ENCODE data around the gene CFAP45.

CFAP45 gene

GRCh38 chr1:159873530-159874143 is 26.3 kb downstream of the CFAP45 start:
- H3K4me3 Mint-ChIP-seq, result no peak overlapping the region
- H3K4me1 Mint-ChIP-seq, result no peaks in the 10 kb centered on the region
- ATAC-seq (ENCODE audit: low read depth), result no peak
- no peak for DNase-seq (ENCODE audit: low spot score in 2 of 2)
- no peak overlapping the region for H3K27ac Mint-ChIP-seq
- H3K9me3 Mint-ChIP-seq, result no peaks in the 10 kb centered on the region
- peaks cover 5% of the 10 kb centered on the region for H3K27me3 Mint-ChIP-seq
- peaks cover 9% of the 10 kb centered on the region for H3K36me3 Mint-ChIP-seq

GRCh38 chr1:159872891-159873290 is 27.1 kb downstream of the CFAP45 start:
- Mint-ChIP-seq H3K27me3 (peaks cover 5% of the 10 kb centered on the region), H3K9me3 (no peaks in the 10 kb centered on the region), H3K36me3 (peaks cover 9% of the 10 kb centered on the region), H3K27ac (no peak overlapping the region), H3K4me1 (no peaks in the 10 kb centered on the region), H3K4me3 (no peak overlapping the region)
- ATAC-seq (ENCODE audit: low read depth) (no peak), DNase-seq (ENCODE audit: low spot score in 2 of 2) (no peak)

GRCh38 chr1:159870704-159871103 is 29.3 kb downstream of the CFAP45 start:
- Mint-ChIP-seq H3K36me3 (peaks cover 6% of the 10 kb centered on the region), H3K4me3 (no peak overlapping the region), H3K4me1 (no peaks in the 10 kb centered on the region), H3K27me3 (peaks cover 5% of the 10 kb centered on the region), H3K9me3 (no peaks in the 10 kb centered on the region), H3K27ac (no peak overlapping the region)
- no peak for DNase-seq (ENCODE audit: low spot score in 2 of 2)
- ATAC-seq (ENCODE audit: low read depth), result no peak

GRCh38 chr1:159869607-159870006 is 30.4 kb downstream of the CFAP45 start:
- H3K27me3 Mint-ChIP-seq, result peaks cover 5% of the 10 kb centered on the region
- ATAC-seq (ENCODE audit: low read depth), result no peak
- H3K4me1 Mint-ChIP-seq, result no peaks in the 10 kb centered on the region
- peaks cover 6% of the 10 kb centered on the region for H3K36me3 Mint-ChIP-seq
- DNase-seq (ENCODE audit: low spot score in 2 of 2), result no peak
- no peak overlapping the region for H3K27ac Mint-ChIP-seq
- H3K9me3 Mint-ChIP-seq, result no peaks in the 10 kb centered on the region
- no peak overlapping the region for H3K4me3 Mint-ChIP-seq

- Mint-ChIP-seq H3K4me1 (no peaks in the 10 kb centered on the region), H3K27me3 (peaks cover 4% of the 10 kb centered on the region), H3K27ac (no peak overlapping the region), H3K4me3 (no peak overlapping the region), H3K9me3 (no peaks in the 10 kb centered on the region), H3K36me3 (peaks cover 6% of the 10 kb centered on the region)
- ATAC-seq (ENCODE audit: low read depth) (no peak), DNase-seq (ENCODE audit: low spot score in 2 of 2) (no peak)
Measured at GRCh38 chr1:159869173-159869572, 30.8 kb downstream of the CFAP45 start.

- H3K36me3 Mint-ChIP-seq, result peaks cover 6% of the 10 kb centered on the region
- ATAC-seq (ENCODE audit: low read depth), result no peak
- no peaks in the 10 kb centered on the region for H3K9me3 Mint-ChIP-seq
- no peaks in the 10 kb centered on the region for H3K4me1 Mint-ChIP-seq
- no peak overlapping the region for H3K27ac Mint-ChIP-seq
- peaks cover 3% of the 10 kb centered on the region for H3K27me3 Mint-ChIP-seq
- no peak for DNase-seq (ENCODE audit: low spot score in 2 of 2)
- H3K4me3 Mint-ChIP-seq, result no peak overlapping the region
Measured at GRCh38 chr1:159868766-159869165, 31.2 kb downstream of the CFAP45 start.

- H3K4me1 Mint-ChIP-seq, result no peaks in the 10 kb centered on the region
- ATAC-seq (ENCODE audit: low read depth), result no peak
Measured at GRCh38 chr1:159867664-159868026, 32.3 kb downstream of the CFAP45 start.

GRCh38 chr1:159866905-159867663 is 32.9 kb downstream of the CFAP45 start:
- Mint-ChIP-seq H3K4me1 (no peaks in the 10 kb centered on the region), H3K9me3 (no peaks in the 10 kb centered on the region), H3K27ac (no peak overlapping the region), H3K4me3 (no peak overlapping the region), H3K27me3 (peaks cover 4% of the 10 kb centered on the region), H3K36me3 (peaks cover 3% of the 10 kb centered on the region)
- ATAC-seq (ENCODE audit: low read depth) (no peak), DNase-seq (ENCODE audit: low spot score in 2 of 2) (no peak)

More at GRCh38 chr1:159867664-159868026, 32.3 kb downstream of the CFAP45 start:
- Mint-ChIP-seq H3K27me3 (peaks cover 4% of the 10 kb centered on the region), H3K4me3 (no peak overlapping the region), H3K9me3 (no peaks in the 10 kb centered on the region), H3K27ac (no peak overlapping the region), H3K36me3 (peaks cover 3% of the 10 kb centered on the region)
- no peak for DNase-seq (ENCODE audit: low spot score in 2 of 2)

GRCh38 chr1:159866066-159866465 is 33.9 kb downstream of the CFAP45 start:
- H3K9me3 Mint-ChIP-seq, result no peaks in the 10 kb centered on the region
- no peak for ATAC-seq (ENCODE audit: low read depth)
- H3K4me1 Mint-ChIP-seq, result no peaks in the 10 kb centered on the region
- H3K27me3 Mint-ChIP-seq, result peaks cover 6% of the 10 kb centered on the region
- no peaks in the 10 kb centered on the region for H3K36me3 Mint-ChIP-seq
- DNase-seq (ENCODE audit: low spot score in 2 of 2), result no peak
- H3K27ac Mint-ChIP-seq, result no peak overlapping the region
- H3K4me3 Mint-ChIP-seq, result no peak overlapping the region

- no peaks in the 10 kb centered on the region for H3K4me1 Mint-ChIP-seq
- ATAC-seq (ENCODE audit: low read depth) (no peak), DNase-seq (ENCODE audit: low spot score in 2 of 2) (no peak)
- H3K9me3 Mint-ChIP-seq, result no peaks in the 10 kb centered on the region
- no peaks in the 10 kb centered on the region for H3K36me3 Mint-ChIP-seq
- peaks cover 8% of the 10 kb centered on the region for H3K27me3 Mint-ChIP-seq
- no peak overlapping the region for H3K4me3 Mint-ChIP-seq
- no peak overlapping the region for H3K27ac Mint-ChIP-seq
Measured at GRCh38 chr1:159864262-159864661, 35.7 kb downstream of the CFAP45 start.

- Mint-ChIP-seq H3K36me3 (no peaks in the 10 kb centered on the region), H3K4me1 (no peaks in the 10 kb centered on the region), H3K9me3 (no peaks in the 10 kb centered on the region), H3K4me3 (no peak within 1 kb of the TSS), H3K27ac (no peak within 1 kb of the TSS), H3K27me3 (peaks cover 8% of the 10 kb centered on the region)
- ATAC-seq (ENCODE audit: low read depth) (no peak), DNase-seq (ENCODE audit: low spot score in 2 of 2) (no peak)
Measured at GRCh38 chr1:159862557-159862956, 37.4 kb downstream of the CFAP45 start, which contains the start of gene VSIG8. VSIG8 (minus strand) TSS chr1:159862657; CDS start chr1:159862521, 136 bp downstream.

- ATAC-seq (ENCODE audit: low read depth) (no peak), DNase-seq (ENCODE audit: low spot score in 2 of 2) (no peak)
- H3K36me3 Mint-ChIP-seq, result no peaks in the 10 kb centered on the region
- H3K4me1 Mint-ChIP-seq, result no peaks in the 10 kb centered on the region
- H3K9me3 Mint-ChIP-seq, result no peaks in the 10 kb centered on the region
- H3K27me3 Mint-ChIP-seq, result peaks cover 8% of the 10 kb centered on the region
- no peak overlapping the region for H3K4me3 Mint-ChIP-seq
- H3K27ac Mint-ChIP-seq, result no peak overlapping the region
Measured at GRCh38 chr1:159862031-159862430, 37.9 kb downstream of the CFAP45 start.

GRCh38 chr1:159861218-159861617 is 38.7 kb downstream of the CFAP45 start:
- no peaks in the 10 kb centered on the region for H3K9me3 Mint-ChIP-seq
- ATAC-seq (ENCODE audit: low read depth) (no peak), DNase-seq (ENCODE audit: low spot score in 2 of 2) (no peak)
- H3K4me3 Mint-ChIP-seq, result no peak overlapping the region
- no peaks in the 10 kb centered on the region for H3K36me3 Mint-ChIP-seq
- H3K27ac Mint-ChIP-seq, result no peak overlapping the region
- H3K27me3 Mint-ChIP-seq, result peaks cover 8% of the 10 kb centered on the region
- H3K4me1 Mint-ChIP-seq, result no peaks in the 10 kb centered on the region

- peaks cover 8% of the 10 kb centered on the region for H3K27me3 Mint-ChIP-seq
- H3K4me3 Mint-ChIP-seq, result no peak overlapping the region
- DNase-seq (ENCODE audit: low spot score in 2 of 2) (no peak), ATAC-seq (ENCODE audit: low read depth) (no peak)
- no peaks in the 10 kb centered on the region for H3K36me3 Mint-ChIP-seq
- H3K27ac Mint-ChIP-seq, result no peak overlapping the region
- no peaks in the 10 kb centered on the region for H3K4me1 Mint-ChIP-seq
- H3K9me3 Mint-ChIP-seq, result no peaks in the 10 kb centered on the region
Measured at GRCh38 chr1:159860456-159860855, 39.5 kb downstream of the CFAP45 start.
